Skeletal muscle tissue (tissue), 4 donors: ENCODE data around the gene ARL16. TPM values are rescaled to one million over a fixed set of nuclear protein-coding genes. Genes with fewer than 3 reads are reported as not detected.

ENCODE experiments used
- H3K27ac ChIP-seq: one replicate; pipeline ENCODE4 v1.7.0; 2013; ENCODE audit warnings: mild to moderate bottlenecking, low read depth, low read length, inconsistent platforms
- H3K27me3 ChIP-seq, 3 donors: one replicate each; pipeline ENCODE4 v1.7.0; 2013; ENCODE audit warnings: low read length in 3 of 3; ENCODE audit not compliant: control insufficient read depth in 3 of 3, insufficient read depth in 3 of 3
- H3K36me3 ChIP-seq, 3 donors: one replicate each; pipeline ENCODE4 v1.7.0; 2013; ENCODE audit warnings: low read length in 3 of 3; ENCODE audit not compliant: control insufficient read depth in 3 of 3, insufficient read depth in 3 of 3
- H3K4me1 ChIP-seq, 3 donors: one replicate each; pipeline ENCODE4 v1.7.0; 2013; ENCODE audit warnings: low read length in 3 of 3, mild to moderate bottlenecking in 3 of 3; ENCODE audit not compliant: control insufficient read depth in 3 of 3, insufficient read depth in 3 of 3
- H3K4me3 ChIP-seq, 3 donors: one replicate each; pipeline ENCODE4 v1.7.0; 2013; ENCODE audit warnings: low read length in 3 of 3
- H3K9ac ChIP-seq, 3 donors: one replicate each; pipeline ENCODE4 v1.7.0; 2013; ENCODE audit warnings: low read length in 3 of 3, mild to moderate bottlenecking in 3 of 3, moderate library complexity in 2 of 3, low read depth in 1 of 3
- H3K9me3 ChIP-seq, 3 donors: one replicate each; pipeline ENCODE4 v1.7.0; 2013; ENCODE audit warnings: low read length in 3 of 3; ENCODE audit not compliant: control insufficient read depth in 3 of 3
- total RNA-seq: library from RNA; depleted of rRNA; stranded (reverse); fragments of >200 nt; gene quantifications from one replicate; pipeline ENCODE4 v1.2.3, GENCODE V29; 2014
- donor health status: Osteomylitis.

The ARL16 gene, protein sequence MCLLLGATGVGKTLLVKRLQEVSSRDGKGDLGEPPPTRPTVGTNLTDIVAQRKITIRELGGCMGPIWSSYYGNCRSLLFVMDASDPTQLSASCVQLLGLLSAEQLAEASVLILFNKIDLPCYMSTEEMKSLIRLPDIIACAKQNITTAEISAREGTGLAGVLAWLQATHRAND
- 25.1 TPM for total RNA-seq

GRCh38 chr17:81683584-81684441 lies at the start of gene ARL16, which contains the start of gene HGS:
TSS of gene ARL16 (minus strand) at chr17:81683797. CDS start at chr17:81683753, 44 bp downstream.
TSS of gene HGS (plus strand) at chr17:81684011. CDS start at chr17:81684067, 56 bp downstream.
- Histone ChIP-seq H3K36me3 (peaks cover 30 to 35% (median 32%) of the 10 kb centered on the region in 3 donors), H3K4me3 (peak within 1 kb of the TSS; percentile 89 to 92 (median 89)), H3K9ac (peak within 1 kb of the TSS; percentile 90 to 94 (median 94)), H3K4me1 (peaks cover 26 to 35% (median 29%) of the 10 kb centered on the region in 3 donors), H3K27ac (peak within 1 kb of the TSS; percentile 64), H3K27me3 (no peaks in the 10 kb centered on the region), H3K9me3 (no peaks in the 10 kb centered on the region)

DNA sequence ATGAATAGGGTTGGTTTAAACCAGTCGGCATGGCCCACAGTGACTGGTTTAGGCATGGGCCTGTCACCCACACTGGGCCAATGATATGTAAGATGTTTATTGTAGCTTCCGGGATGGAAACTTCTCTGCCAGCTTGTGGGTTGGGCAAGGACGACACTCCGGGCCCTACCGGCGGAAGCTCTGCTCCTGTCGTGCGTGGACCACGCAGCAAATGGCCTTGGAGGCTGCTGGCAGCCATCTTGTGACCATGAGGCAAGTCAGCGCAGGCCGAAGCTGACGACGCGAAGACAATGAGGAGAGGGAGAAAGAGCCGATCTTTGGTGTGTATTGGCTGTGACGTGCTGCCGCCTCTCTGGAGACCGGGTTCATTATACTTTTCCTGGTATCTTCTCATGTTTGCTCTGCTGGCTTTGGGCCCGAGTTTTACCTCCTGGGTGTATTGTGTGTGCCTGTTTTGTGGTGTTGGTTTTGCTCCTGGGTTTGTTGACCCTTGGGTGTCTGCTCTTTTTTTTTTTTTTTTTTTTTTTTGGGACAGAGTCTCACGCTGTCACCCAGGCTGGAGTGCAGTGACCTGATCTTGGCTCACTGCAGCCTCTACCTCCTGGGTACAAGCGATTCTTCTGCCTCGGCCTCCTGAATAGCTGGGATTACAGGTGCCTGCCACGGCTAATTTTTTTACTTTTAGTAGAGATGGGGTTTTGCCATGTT lies 43.9 kb upstream of the ARL16 start:
- H3K4me3 ChIP-seq, result no peak overlapping the region
- peaks cover under 1 to 11% (median 8%) of the 10 kb centered on the region in 3 donors for H3K4me1 ChIP-seq
- H3K36me3 ChIP-seq, result no peaks in the 10 kb centered on the region
- H3K9me3 ChIP-seq, result no peaks in the 10 kb centered on the region
- H3K27ac ChIP-seq, result no peak overlapping the region
- peaks cover 4 to 24% (median 9%) of the 10 kb centered on the region in 3 donors for H3K27me3 ChIP-seq
- H3K9ac ChIP-seq, result no peak overlapping the region

DNA sequence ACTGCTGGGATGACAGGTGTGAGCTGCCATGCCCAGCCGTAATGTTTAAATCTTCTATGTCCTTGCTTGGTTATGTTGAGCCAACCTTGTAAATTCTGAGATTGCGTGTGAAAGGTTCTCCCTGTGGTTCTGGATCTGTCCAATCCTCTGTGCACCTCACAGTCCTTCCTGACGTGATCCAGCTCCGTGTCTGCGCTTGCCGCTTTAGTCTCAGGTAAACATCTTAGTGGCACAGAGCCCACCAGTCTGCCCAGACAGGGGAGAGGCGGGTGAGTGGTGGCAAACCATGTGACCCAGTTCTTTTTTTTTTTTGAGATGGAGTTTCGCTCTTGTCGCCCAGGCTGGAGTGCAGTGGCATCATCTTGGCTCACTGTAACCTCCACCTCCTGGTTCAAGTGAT lies 42.4 kb upstream of the ARL16 start:
- Histone ChIP-seq H3K27ac (no peak overlapping the region), H3K4me1 (peaks cover 4 to 21% (median 15%) of the 10 kb centered on the region in 3 donors), H3K9ac (no peak overlapping the region), H3K9me3 (no peaks in the 10 kb centered on the region), H3K4me3 (no peak overlapping the region), H3K27me3 (peaks cover 1 to 20% (median 4%) of the 10 kb centered on the region in 3 donors), H3K36me3 (no peaks in the 10 kb centered on the region)

DNA sequence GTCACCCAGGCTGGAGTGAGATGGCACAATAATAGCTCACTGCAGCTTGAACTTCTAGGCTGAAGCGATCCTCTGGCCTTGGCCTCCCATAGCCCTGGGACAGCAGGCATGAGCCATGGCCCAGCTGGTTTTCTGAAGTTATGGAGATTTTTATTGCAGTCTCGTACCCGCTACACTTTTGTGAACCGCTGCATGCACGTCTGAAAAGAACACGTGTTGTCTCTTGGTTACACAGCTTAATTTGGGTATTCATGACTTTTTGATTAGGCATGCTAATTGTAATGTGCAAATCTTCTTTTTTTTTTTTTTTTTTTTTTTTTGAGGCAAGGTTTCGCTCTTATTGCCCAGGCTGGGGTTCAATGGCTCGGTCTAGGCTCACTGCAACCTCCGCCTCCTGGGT lies 41.8 kb upstream of the ARL16 start:
- Histone ChIP-seq H3K36me3 (no peaks in the 10 kb centered on the region), H3K4me1 (peaks cover 4 to 21% (median 15%) of the 10 kb centered on the region in 3 donors), H3K4me3 (no peak overlapping the region), H3K27ac (no peak overlapping the region), H3K27me3 (peaks cover 0 to 14% (median 4%) of the 10 kb centered on the region in 3 donors), H3K9me3 (no peaks in the 10 kb centered on the region), H3K9ac (no peak overlapping the region)

DNA sequence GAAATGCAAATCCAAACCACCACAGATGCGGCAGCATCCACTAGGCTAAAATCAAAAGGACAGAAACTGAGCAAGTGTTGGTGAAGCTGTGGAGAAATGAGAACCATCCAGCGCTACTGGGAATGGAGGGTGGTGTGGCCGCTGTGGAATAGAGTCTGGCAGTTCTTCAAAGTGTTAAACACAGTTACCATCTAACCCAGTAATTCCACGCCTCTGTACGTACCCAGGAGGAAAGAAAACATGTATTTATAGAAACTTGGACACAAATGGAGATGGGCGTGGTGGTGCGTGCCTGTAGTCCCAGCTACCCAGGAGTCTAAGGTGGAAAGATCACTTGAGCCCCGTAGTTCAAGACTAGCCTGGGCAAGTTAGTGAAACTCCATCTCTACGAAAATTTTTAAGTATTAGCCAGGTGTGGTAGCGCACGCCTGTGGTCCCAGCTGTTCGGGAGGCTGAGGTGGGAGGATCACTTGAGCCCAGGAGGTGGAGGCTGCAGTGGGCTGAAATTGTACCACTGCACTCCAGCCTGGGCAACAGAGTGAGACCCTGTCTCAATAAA lies 40.1 kb upstream of the ARL16 start:
- H3K9me3 ChIP-seq, result no peaks in the 10 kb centered on the region
- H3K27ac ChIP-seq, result no peak overlapping the region
- H3K9ac ChIP-seq, result no peak overlapping the region
- H3K36me3 ChIP-seq, result no peaks in the 10 kb centered on the region
- H3K4me1 ChIP-seq, result peaks cover 4 to 21% (median 15%) of the 10 kb centered on the region in 3 donors
- peaks cover 0 to 10% (median 4%) of the 10 kb centered on the region in 3 donors for H3K27me3 ChIP-seq
- H3K4me3 ChIP-seq, result no peak overlapping the region

- no peak overlapping the region for H3K27ac ChIP-seq
- peaks cover 0 to 10% (median 4%) of the 10 kb centered on the region in 3 donors for H3K27me3 ChIP-seq
These were observed 38.9 kb upstream of the ARL16 start for GRCh38 chr17:81722184-81723120.

GRCh38 chr17:81720267-81721071 lies 36.9 kb upstream of the ARL16 start:
- H3K4me3 ChIP-seq, result no peak overlapping the region
- H3K36me3 ChIP-seq, result no peaks in the 10 kb centered on the region
- H3K9me3 ChIP-seq, result no peaks in the 10 kb centered on the region
- H3K27me3 ChIP-seq, result peaks cover 0 to 6% (median 0%) of the 10 kb centered on the region in 3 donors
- no peak overlapping the region for H3K9ac ChIP-seq
- peaks cover 4 to 21% (median 15%) of the 10 kb centered on the region in 3 donors for H3K4me1 ChIP-seq
- H3K27ac ChIP-seq, result no peak overlapping the region

More at GRCh38 chr17:81722184-81723120, 38.9 kb upstream of the ARL16 start:
- Histone ChIP-seq H3K36me3 (no peaks in the 10 kb centered on the region), H3K4me1 (peaks cover 4 to 21% (median 15%) of the 10 kb centered on the region in 3 donors), H3K4me3 (no peak overlapping the region), H3K9ac (peak overlapping the region in 1 of 3 donors; percentile 25), H3K9me3 (no peaks in the 10 kb centered on the region)

DNA sequence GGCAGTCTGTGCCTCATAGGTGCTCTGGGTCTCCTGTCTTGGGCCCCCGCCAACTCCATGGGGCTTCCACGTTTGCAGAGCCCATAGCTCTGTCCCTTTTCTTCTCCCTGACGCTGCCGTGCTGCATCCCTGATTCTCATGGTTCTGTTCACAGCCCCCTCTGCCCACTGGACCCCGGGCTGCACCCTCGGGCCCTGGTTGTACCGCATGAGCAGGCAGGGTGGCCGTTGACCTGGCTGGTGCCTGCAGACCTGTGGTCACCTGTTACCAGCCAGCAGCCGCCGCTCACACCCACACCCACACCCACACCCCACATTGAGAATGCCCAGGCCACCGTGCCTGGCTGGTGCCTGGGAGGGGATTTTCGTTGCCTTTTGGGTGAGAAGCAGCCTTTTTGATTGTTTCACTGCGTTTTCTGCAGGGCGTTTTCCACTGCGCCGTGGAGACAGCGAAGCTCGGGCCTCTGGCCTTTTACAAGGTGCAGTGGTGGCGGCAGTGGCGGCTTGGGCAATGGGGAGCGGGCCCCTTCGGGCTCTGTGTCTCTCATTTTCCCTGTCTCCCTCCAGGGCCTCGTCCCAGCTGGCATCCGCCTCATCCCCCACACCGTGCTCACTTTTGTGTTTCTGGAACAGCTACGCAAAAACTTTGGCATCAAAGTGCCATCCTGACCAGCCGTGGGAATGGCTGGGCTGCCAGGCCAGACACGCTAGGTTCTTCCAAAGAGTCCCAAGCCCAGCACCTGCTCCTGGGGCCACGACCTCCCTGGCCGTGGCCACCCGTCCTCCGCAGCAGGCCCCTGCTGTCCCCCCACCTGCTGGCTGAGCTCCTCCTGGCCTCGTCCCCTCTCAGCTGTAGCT lies 36.0 kb upstream of the ARL16 start:
- Histone ChIP-seq H3K4me1 (peaks cover 4 to 21% (median 15%) of the 10 kb centered on the region in 3 donors), H3K27ac (no peak overlapping the region), H3K9ac (no peak overlapping the region), H3K9me3 (no peaks in the 10 kb centered on the region), H3K27me3 (peaks cover 0 to 6% (median 0%) of the 10 kb centered on the region in 3 donors), H3K36me3 (peaks cover 0 to 2% (median 0%) of the 10 kb centered on the region in 3 donors), H3K4me3 (no peak overlapping the region)
